KOPT-K1 (cell line): Measurements from ENCODE around the gene MGMT.

ENCODE experiments used
- H3K27ac ChIP-seq: fragments of 200-600 bp; sonication (generic); 2 replicates; pipeline ENCODE4 v1.5.1; 2016; ENCODE audit warnings: antibody characterized with exemption, mild to moderate bottlenecking, low read depth, low read length; ENCODE audit not compliant: poor library complexity, severe bottlenecking
- H3K36me3 ChIP-seq: fragments of 200-600 bp; sonication (generic); 2 replicates; pipeline ENCODE4 v1.5.1; 2017; ENCODE audit warnings: antibody characterized with exemption, mild to moderate bottlenecking, low read length, moderate library complexity; ENCODE audit not compliant: insufficient read depth
- H3K9me3 ChIP-seq: fragments of 200-600 bp; sonication (generic); 2 replicates; pipeline ENCODE4 v1.5.1; 2017; ENCODE audit warnings: antibody characterized with exemption, low read length, mild to moderate bottlenecking; ENCODE audit not compliant: insufficient read depth, poor library complexity, severe bottlenecking

The MGMT gene

GRCh38 chr10:129786216-129786615, 319.2 kb downstream of the MGMT start:
- no peaks in the 10 kb centered on the region for H3K36me3 ChIP-seq
- H3K9me3 ChIP-seq: no peaks in the 10 kb centered on the region
- no peak overlapping the region for H3K27ac ChIP-seq

GRCh38 chr10:129787557-129787956, 320.5 kb downstream of the MGMT start:
- Histone ChIP-seq H3K36me3 (no peaks in the 10 kb centered on the region), H3K9me3 (no peaks in the 10 kb centered on the region), H3K27ac (no peak overlapping the region)

GRCh38 chr10:129788215-129788614, 321.2 kb downstream of the MGMT start:
- Histone ChIP-seq H3K27ac (no peak overlapping the region), H3K36me3 (no peaks in the 10 kb centered on the region), H3K9me3 (no peaks in the 10 kb centered on the region)

GRCh38 chr10:129790715-129791446, 323.8 kb downstream of the MGMT start:
- H3K36me3 ChIP-seq: no peaks in the 10 kb centered on the region
- H3K27ac ChIP-seq: no peak overlapping the region
- H3K9me3 ChIP-seq: no peaks in the 10 kb centered on the region

GRCh38 chr10:129792141-129792540, 325.1 kb downstream of the MGMT start:
- Histone ChIP-seq H3K36me3 (no peaks in the 10 kb centered on the region), H3K27ac (no peak overlapping the region), H3K9me3 (no peaks in the 10 kb centered on the region)

GRCh38 chr10:129792864-129793263, 325.8 kb downstream of the MGMT start:
- Histone ChIP-seq H3K27ac (no peak overlapping the region), H3K9me3 (no peaks in the 10 kb centered on the region), H3K36me3 (no peaks in the 10 kb centered on the region)

GRCh38 chr10:129793479-129793878, 326.4 kb downstream of the MGMT start:
- H3K36me3 ChIP-seq: no peaks in the 10 kb centered on the region
- H3K27ac ChIP-seq: no peak overlapping the region
- no peaks in the 10 kb centered on the region for H3K9me3 ChIP-seq

- no peaks in the 10 kb centered on the region for H3K36me3 ChIP-seq
- H3K27ac ChIP-seq: no peak overlapping the region
- H3K9me3 ChIP-seq: no peaks in the 10 kb centered on the region
Observed at GRCh38 chr10:129793996-129794395, 327.0 kb downstream of the MGMT start.

GRCh38 chr10:129796710-129797420, 329.8 kb downstream of the MGMT start:
- Histone ChIP-seq H3K9me3 (no peaks in the 10 kb centered on the region), H3K27ac (no peak overlapping the region), H3K36me3 (no peaks in the 10 kb centered on the region)

GRCh38 chr10:129799942-129800341, 332.9 kb downstream of the MGMT start:
- H3K9me3 ChIP-seq: peaks cover 23% of the 10 kb centered on the region
- H3K27ac ChIP-seq: no peak overlapping the region

GRCh38 chr10:129800796-129801340, 333.8 kb downstream of the MGMT start:
- H3K27ac ChIP-seq: no peak overlapping the region
- H3K9me3 ChIP-seq: peaks cover 25% of the 10 kb centered on the region
- no peaks in the 10 kb centered on the region for H3K36me3 ChIP-seq

More at GRCh38 chr10:129799942-129800341, 332.9 kb downstream of the MGMT start:
- H3K36me3 ChIP-seq: no peaks in the 10 kb centered on the region

- H3K27ac ChIP-seq: no peak overlapping the region
- H3K36me3 ChIP-seq: no peaks in the 10 kb centered on the region
- peaks cover 39% of the 10 kb centered on the region for H3K9me3 ChIP-seq
Observed at GRCh38 chr10:129807211-129807610, 340.2 kb downstream of the MGMT start.

GRCh38 chr10:129808092-129808983, 341.3 kb downstream of the MGMT start:
- H3K36me3 ChIP-seq: no peaks in the 10 kb centered on the region
- peaks cover 29% of the 10 kb centered on the region for H3K9me3 ChIP-seq
- no peak overlapping the region for H3K27ac ChIP-seq

GRCh38 chr10:129809431-129809830, 342.4 kb downstream of the MGMT start:
- peaks cover 18% of the 10 kb centered on the region for H3K9me3 ChIP-seq
- H3K27ac ChIP-seq: no peak overlapping the region
- no peaks in the 10 kb centered on the region for H3K36me3 ChIP-seq

GRCh38 chr10:129809841-129810240, 342.8 kb downstream of the MGMT start:
- Histone ChIP-seq H3K36me3 (no peaks in the 10 kb centered on the region), H3K27ac (no peak overlapping the region), H3K9me3 (peaks cover 16% of the 10 kb centered on the region)
